GM13977 (cell line): ENCODE data around the gene GIMAP5.

Experiments used
- DNase-seq: peaks from one replicate; pipeline ENCODE4 v3.0.0; 2012; ENCODE audit warnings: low spot score
- CTCF ChIP-seq: IDR thresholded peaks from 2 replicates; pipeline ENCODE4 v1.5.1; 2012; ENCODE audit warnings: mild to moderate bottlenecking, control low read depth; ENCODE audit not compliant: insufficient read depth; ENCODE audit errors: extremely low read depth, missing control alignments
- in situ Hi-C: fragments of 300-500 bp; cut with MboI; formaldehyde crosslinking; loops from one replicate; pipeline ENCODE4 v1.12.0; 2022; ENCODE audit warnings: low sequenced_read_pairs, low pct_unique_long_range_greater_than_20kb, mixed read lengths, inconsistent platforms; ENCODE audit not compliant: unreplicated experiment

Gene GIMAP5

DNA sequence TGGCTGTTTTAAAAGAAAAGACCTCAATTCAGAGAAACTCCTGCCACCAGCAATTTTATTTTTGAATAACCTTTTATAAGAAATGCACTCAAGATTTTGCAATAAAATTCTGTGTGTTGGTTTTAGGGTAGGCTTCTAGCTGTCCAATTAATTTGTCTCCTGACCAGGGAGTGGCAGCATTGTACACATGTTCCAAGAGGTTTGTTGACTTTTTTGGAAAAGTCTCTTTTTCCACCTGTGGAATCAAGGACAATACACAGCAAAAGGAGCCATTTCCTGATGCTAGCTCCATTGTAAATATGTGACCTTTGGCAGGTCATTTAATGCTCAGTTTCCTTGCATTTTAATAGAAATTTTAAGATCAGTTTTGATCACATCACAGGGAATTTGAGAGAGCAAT, 1.8 kb downstream of the GIMAP5 start:
- DNase-seq: no peak
- in situ Hi-C loops: loop anchor here (10.0 kb wide), 1 partner anchor 284 kb away; the partner anchor contains the start of gene GIMAP8
- TF ChIP-seq CTCF: no peak

GRCh38 chr7:150740053-150740452, 2.8 kb downstream of the GIMAP5 start:
- DNase-seq: no peak
- no peak for TF ChIP-seq CTCF
- in situ Hi-C loops: no loop called here

DNA sequence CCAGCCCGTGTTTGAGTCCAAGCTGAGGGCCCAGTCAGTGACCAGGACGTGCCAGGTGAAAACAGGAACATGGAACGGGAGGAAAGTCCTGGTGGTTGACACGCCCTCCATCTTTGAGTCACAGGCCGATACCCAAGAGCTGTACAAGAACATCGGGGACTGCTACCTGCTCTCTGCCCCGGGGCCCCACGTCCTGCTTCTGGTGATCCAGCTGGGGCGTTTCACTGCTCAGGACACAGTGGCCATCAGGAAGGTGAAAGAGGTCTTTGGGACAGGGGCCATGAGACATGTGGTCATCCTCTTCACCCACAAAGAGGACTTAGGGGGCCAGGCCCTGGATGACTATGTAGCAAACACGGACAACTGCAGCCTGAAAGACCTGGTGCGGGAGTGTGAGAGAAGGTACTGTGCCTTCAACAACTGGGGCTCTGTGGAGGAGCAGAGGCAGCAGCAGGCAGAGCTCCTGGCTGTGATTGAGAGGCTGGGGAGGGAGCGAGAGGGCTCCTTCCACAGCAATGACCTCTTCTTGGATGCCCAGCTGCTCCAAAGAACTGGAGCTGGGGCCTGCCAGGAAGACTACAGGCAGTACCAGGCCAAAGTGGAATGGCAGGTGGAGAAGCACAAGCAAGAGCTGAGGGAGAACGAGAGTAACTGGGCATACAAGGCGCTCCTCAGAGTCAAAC, 5.2 kb downstream of the GIMAP5 start:
- in situ Hi-C loops: no loop called here
- TF ChIP-seq CTCF: no peak
- no peak for DNase-seq

- in situ Hi-C loops: no loop called here
- TF ChIP-seq CTCF: no peak
- DNase-seq: no peak
Observed at GRCh38 chr7:150744041-150744656, 6.9 kb downstream of the GIMAP5 start.

DNA sequence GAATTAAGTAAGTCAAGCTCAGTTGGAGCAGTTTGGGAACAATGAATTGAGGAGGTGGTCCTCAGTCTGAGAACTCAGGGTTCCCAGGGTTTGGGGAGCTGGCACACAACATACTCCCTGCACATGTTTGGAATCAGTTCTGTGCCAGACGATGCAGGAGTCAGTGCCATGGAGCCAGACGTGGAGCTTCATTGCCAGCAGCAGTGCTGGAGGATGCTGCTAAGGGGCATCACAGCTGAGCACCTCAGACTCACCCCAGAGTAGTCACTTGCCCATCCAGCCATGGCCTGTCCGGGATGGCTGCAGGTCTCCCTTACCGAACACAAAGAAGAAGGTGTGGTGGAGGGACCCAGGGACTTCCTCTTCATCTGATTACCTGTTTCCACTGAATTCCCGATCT, 7.9 kb downstream of the GIMAP5 start:
- in situ Hi-C loops: no loop called here
- no peak for TF ChIP-seq CTCF
- no peak for DNase-seq

- no peak for TF ChIP-seq CTCF
- in situ Hi-C loops: no loop called here
Observed at GRCh38 chr7:150745876-150746275, 8.7 kb downstream of the GIMAP5 start.

More at GRCh38 chr7:150745876-150746275, 8.7 kb downstream of the GIMAP5 start:
- no peak for DNase-seq
